GDM1 (cell line): Measurements from ENCODE around the gene ERI3.

Source experiments
- DNase-seq: peaks from one replicate; lab custom pipeline; 2025; lab: John Stamatoyannopoulos, UW

ERI3 gene

GRCh38 chr1:44354840-44355581 is at the start of gene ERI3:
ERI3 (minus strand) TSS chr1:44355257; CDS start chr1:44355026, 231 bp downstream.
- DNase-seq = peak; percentile 93

- no peak for DNase-seq
These were observed 46.5 kb upstream of the ERI3 start for GRCh38 chr1:44401256-44402228.

GRCh38 chr1:44390277-44390676 is 35.2 kb upstream of the ERI3 start:
- DNase-seq = no peak

GRCh38 chr1:44389437-44389836 is 34.4 kb upstream of the ERI3 start:
- DNase-seq = no peak

- no peak for DNase-seq
These were observed 33.5 kb upstream of the ERI3 start for GRCh38 chr1:44388551-44388950.

GRCh38 chr1:44380666-44381177 is 25.7 kb upstream of the ERI3 start:
- DNase-seq = no peak

- DNase-seq = peak; percentile 60
These were observed 23.1 kb upstream of the ERI3 start for GRCh38 chr1:44377925-44378784.

- DNase-seq = no peak
These were observed 20.5 kb upstream of the ERI3 start for GRCh38 chr1:44375547-44375946.

- DNase-seq = no peak
These were observed 16.1 kb upstream of the ERI3 start for GRCh38 chr1:44371206-44371605.

- DNase-seq = no peak
These were observed 13.6 kb upstream of the ERI3 start for GRCh38 chr1:44368471-44369151.

- DNase-seq = no peak
These were observed 12.9 kb upstream of the ERI3 start for GRCh38 chr1:44367944-44368343.

GRCh38 chr1:44366371-44366975 is 11.4 kb upstream of the ERI3 start:
- DNase-seq = no peak

GRCh38 chr1:44361478-44361877 is 6.4 kb upstream of the ERI3 start:
- no peak for DNase-seq

- DNase-seq = no peak
These were observed 4.3 kb upstream of the ERI3 start for GRCh38 chr1:44359234-44359935.

GRCh38 chr1:44357710-44358109 is 2.7 kb upstream of the ERI3 start:
- DNase-seq = no peak

GRCh38 chr1:44355582-44356305 is 687 bp upstream of the ERI3 start:
- DNase-seq = no peak

GRCh38 chr1:44354268-44354839 is 703 bp downstream of the ERI3 start:
- DNase-seq = no peak

- DNase-seq = no peak
These were observed 1.5 kb downstream of the ERI3 start for GRCh38 chr1:44353604-44354003.

GRCh38 chr1:44351289-44351688 is 3.8 kb downstream of the ERI3 start:
- DNase-seq = no peak
